ENCODE measurements around the gene NPAS2. TPM values are rescaled to one million over a fixed set of nuclear protein-coding genes. Genes with fewer than 3 reads are reported as not detected.

Gene NPAS2
- total RNA-seq, 1 experiment from 2014 or later: 12.3 TPM

DNA sequence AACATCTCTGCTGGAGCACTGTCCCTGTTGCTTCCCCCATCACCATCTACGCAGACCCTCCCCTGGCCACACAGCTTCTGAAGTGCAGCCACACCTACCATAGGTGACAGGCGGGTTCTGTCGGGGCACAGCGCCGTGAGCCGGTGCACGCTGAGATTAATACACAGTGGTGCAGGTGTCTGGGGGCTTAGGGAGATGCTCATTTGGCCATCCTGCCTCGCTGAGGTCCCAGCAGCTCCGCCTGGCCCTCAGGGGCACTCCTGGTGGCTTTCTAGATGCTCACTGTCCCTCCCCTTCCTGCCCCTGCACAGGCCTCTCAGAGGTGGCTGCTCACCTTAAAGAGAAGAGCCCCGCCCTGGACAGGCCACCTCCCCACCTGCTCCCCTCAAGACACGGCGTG, 163.3 kb downstream of the NPAS2 start:
- ChIA-PET POLR2A (no interaction called here), CTCF (interaction anchor here (0.7 to 2.0 kb wide), 13 partner anchors 53 to 723 kb away, joined by 3 to 26 read pairs (median 4); no protein-coding TSS in a partner anchor)
- intact Hi-C loops (cut with micrococcal nuclease): no loop called here
- Mint-ChIP-seq H3K27me3 (ENCODE audit: insufficient read depth, unreplicated experiment) (no peaks in the 10 kb centered on the region), H3K4me1 (ENCODE audit: insufficient read depth, unreplicated experiment) (peaks cover 5% of the 10 kb centered on the region), H3K9me3 (ENCODE audit: unreplicated experiment) (no peaks in the 10 kb centered on the region), H3K27ac (ENCODE audit: low read depth, unreplicated experiment) (no peak overlapping the region), H3K36me3 (ENCODE audit: insufficient read depth, unreplicated experiment) (peaks cover 5% of the 10 kb centered on the region), H3K4me3 (ENCODE audit: unreplicated experiment) (no peak overlapping the region)
- TF ChIP-seq, protein P1, sequence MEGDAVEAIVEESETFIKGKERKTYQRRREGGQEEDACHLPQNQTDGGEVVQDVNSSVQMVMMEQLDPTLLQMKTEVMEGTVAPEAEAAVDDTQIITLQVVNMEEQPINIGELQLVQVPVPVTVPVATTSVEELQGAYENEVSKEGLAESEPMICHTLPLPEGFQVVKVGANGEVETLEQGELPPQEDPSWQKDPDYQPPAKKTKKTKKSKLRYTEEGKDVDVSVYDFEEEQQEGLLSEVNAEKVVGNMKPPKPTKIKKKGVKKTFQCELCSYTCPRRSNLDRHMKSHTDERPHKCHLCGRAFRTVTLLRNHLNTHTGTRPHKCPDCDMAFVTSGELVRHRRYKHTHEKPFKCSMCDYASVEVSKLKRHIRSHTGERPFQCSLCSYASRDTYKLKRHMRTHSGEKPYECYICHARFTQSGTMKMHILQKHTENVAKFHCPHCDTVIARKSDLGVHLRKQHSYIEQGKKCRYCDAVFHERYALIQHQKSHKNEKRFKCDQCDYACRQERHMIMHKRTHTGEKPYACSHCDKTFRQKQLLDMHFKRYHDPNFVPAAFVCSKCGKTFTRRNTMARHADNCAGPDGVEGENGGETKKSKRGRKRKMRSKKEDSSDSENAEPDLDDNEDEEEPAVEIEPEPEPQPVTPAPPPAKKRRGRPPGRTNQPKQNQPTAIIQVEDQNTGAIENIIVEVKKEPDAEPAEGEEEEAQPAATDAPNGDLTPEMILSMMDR (IDR thresholded peaks at IDR 0.05; ENCODE audit: unreplicated experiment): no peak
- no TSS peak for BruUV-seq (replicated peaks)
- no peak for DNase-seq (ENCODE audit: unreplicated experiment)

DNA sequence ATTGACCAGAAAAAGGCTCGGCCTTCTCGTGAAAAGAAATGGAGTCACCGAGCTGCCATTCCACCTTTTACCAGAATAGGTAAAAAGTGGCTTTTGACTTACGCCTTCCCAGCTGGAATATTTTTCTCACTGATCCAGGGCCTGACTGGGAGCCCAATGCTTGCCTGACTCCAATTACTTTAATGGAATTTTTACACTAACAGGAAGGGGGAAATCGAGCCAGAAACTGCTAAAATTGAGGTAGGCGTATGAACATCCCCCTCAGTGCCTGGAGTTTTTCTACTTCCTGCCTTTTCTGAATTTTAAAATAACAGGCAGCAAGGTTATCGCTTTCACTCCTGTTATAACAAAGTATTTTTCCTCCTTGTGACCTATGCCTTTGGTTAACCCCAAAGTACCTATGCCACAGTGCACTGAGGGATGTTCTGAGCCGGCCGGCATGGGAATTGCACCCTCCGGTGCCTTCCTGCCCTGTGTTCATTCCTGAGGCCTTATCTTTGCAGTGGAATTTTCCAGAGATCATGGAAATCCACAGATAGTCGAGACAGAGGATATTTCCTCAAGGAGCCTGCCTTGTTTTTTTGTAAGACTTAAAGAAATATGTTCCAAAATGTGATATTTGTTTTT, 163.9 kb downstream of the NPAS2 start:
- BruUV-seq (replicated peaks): no TSS peak
- POLR2A ChIA-PET: no interaction called here
- Mint-ChIP-seq H3K4me1 (ENCODE audit: insufficient read depth, unreplicated experiment) (peaks cover 5% of the 10 kb centered on the region), H3K27me3 (ENCODE audit: insufficient read depth, unreplicated experiment) (no peaks in the 10 kb centered on the region), H3K9me3 (ENCODE audit: unreplicated experiment) (no peaks in the 10 kb centered on the region), H3K4me3 (ENCODE audit: unreplicated experiment) (no peak overlapping the region), H3K27ac (ENCODE audit: low read depth, unreplicated experiment) (no peak overlapping the region), H3K36me3 (ENCODE audit: insufficient read depth, unreplicated experiment) (peaks cover 11% of the 10 kb centered on the region)
- CTCF ChIA-PET: interaction anchor here (0.7 to 2.0 kb wide), 7 partner anchors 54 to 377 kb away, joined by 3 to 26 read pairs (median 6); no protein-coding TSS in a partner anchor
- DNase-seq (ENCODE audit: unreplicated experiment): no peak
- TF ChIP-seq, protein P1 (IDR thresholded peaks at IDR 0.05; ENCODE audit: unreplicated experiment): no peak
- intact Hi-C loops (cut with micrococcal nuclease): loop anchor here (1.0 kb wide), 1 partner anchor 253 kb away; no protein-coding TSS in a partner anchor

DNA sequence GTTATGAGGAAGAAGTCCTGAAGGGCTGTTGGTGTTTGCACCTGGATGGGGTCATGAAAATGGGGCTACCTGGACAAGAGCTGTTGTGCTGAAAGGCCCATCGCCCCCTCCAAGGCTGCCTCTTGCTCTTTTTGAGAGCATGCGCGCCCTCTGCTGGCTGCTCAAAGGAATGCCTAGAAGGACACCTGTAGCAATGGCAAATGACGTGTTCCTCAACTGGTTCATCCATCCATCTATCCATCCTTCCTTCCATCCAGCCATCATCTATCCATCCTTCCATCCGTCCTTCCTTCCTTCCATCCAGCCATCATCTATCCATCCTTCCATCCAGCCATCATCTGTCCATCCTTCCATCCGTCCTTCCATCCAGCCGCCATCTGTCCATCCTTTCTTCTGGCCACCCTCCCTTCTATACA, 165.0 kb downstream of the NPAS2 start:
- intact Hi-C loops (cut with micrococcal nuclease): loop anchor here (1.0 to 5.0 kb wide), 4 partner anchors 83 to 375 kb away; no protein-coding TSS in a partner anchor
- no peaks in the 10 kb centered on the region for H3K27me3 Mint-ChIP-seq (ENCODE audit: insufficient read depth, unreplicated experiment)
- TF ChIP-seq, protein P1 (IDR thresholded peaks at IDR 0.05; ENCODE audit: unreplicated experiment): peak; percentile 91
- peaks cover 11% of the 10 kb centered on the region for H3K36me3 Mint-ChIP-seq (ENCODE audit: insufficient read depth, unreplicated experiment)
- H3K4me3 Mint-ChIP-seq (ENCODE audit: unreplicated experiment): no peak overlapping the region
- H3K27ac Mint-ChIP-seq (ENCODE audit: low read depth, unreplicated experiment): no peak overlapping the region
- peaks cover 5% of the 10 kb centered on the region for H3K4me1 Mint-ChIP-seq (ENCODE audit: insufficient read depth, unreplicated experiment)
- ChIA-PET POLR2A (interaction anchor here (0.7 kb wide), 1 partner anchor 26 kb away, joined by 3 read pairs; no protein-coding TSS in a partner anchor), CTCF (interaction anchor here (0.6 to 7.5 kb wide), 10 partner anchors 20 to 381 kb away, joined by 3 to 109 read pairs (median 3); no protein-coding TSS in a partner anchor)
- no peaks in the 10 kb centered on the region for H3K9me3 Mint-ChIP-seq (ENCODE audit: unreplicated experiment)
- DNase-seq (ENCODE audit: unreplicated experiment): peak; percentile 75
- BruUV-seq (replicated peaks): no TSS peak

DNA sequence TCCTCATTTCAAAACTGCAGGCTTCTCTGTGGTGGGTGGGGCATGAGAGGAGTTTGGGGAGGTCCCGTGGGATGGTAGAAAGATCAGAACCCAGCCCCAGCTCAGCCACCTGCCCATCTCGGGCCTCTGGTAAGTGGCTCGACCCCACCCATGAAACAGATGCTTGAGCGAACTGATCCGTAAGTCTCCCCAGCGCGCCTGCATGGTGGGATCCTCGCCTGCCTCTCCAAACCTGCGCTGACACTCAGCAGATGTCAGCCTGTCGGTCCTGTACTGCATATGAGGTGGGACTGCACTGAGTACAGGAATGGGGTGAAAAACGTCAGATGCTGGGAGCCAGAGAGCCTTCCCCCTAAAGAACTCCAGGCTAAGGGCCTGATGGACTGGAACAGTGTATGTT, 166.2 kb downstream of the NPAS2 start:
- no peaks in the 10 kb centered on the region for H3K27me3 Mint-ChIP-seq (ENCODE audit: insufficient read depth, unreplicated experiment)
- H3K4me1 Mint-ChIP-seq (ENCODE audit: insufficient read depth, unreplicated experiment): peaks cover under 1% of the 10 kb centered on the region
- no peak for DNase-seq (ENCODE audit: unreplicated experiment)
- ChIA-PET CTCF (interaction anchor here (0.7 to 7.5 kb wide), 13 partner anchors 42 to 443 kb away, joined by 3 to 109 read pairs (median 4); no protein-coding TSS in a partner anchor), POLR2A (interaction anchor here (0.7 to 1.1 kb wide), 2 partner anchors 16 to 377 kb away, joined by 3 to 8 read pairs; partner anchors contain the start of gene RPL31)
- no peaks in the 10 kb centered on the region for H3K9me3 Mint-ChIP-seq (ENCODE audit: unreplicated experiment)
- no peak overlapping the region for H3K4me3 Mint-ChIP-seq (ENCODE audit: unreplicated experiment)
- TF ChIP-seq, protein P1 (IDR thresholded peaks at IDR 0.05; ENCODE audit: unreplicated experiment): no peak
- BruUV-seq (replicated peaks): no TSS peak
- H3K27ac Mint-ChIP-seq (ENCODE audit: low read depth, unreplicated experiment): no peak overlapping the region
- peaks cover 11% of the 10 kb centered on the region for H3K36me3 Mint-ChIP-seq (ENCODE audit: insufficient read depth, unreplicated experiment)
- intact Hi-C loops (cut with micrococcal nuclease): loop anchor here (5.0 kb wide), 1 partner anchor 84 kb away; no protein-coding TSS in a partner anchor

Data from MCF 10A (cell line).